ENCODE data around the gene HJURP. TPM values are rescaled to one million over a fixed set of nuclear protein-coding genes. Genes with fewer than 3 reads are reported as not detected.
"Not testable (repeated sequence)": the region's sequence is repeated elsewhere in the genome, so short reads cannot be mapped to it uniquely, and the experiment has no call there.

The HJURP gene
- polyA plus RNA-seq, 1 donor (not counting 4 experiments of a cell fraction or from before 2014, with no cell fraction given): 20.2 TPM

DNA sequence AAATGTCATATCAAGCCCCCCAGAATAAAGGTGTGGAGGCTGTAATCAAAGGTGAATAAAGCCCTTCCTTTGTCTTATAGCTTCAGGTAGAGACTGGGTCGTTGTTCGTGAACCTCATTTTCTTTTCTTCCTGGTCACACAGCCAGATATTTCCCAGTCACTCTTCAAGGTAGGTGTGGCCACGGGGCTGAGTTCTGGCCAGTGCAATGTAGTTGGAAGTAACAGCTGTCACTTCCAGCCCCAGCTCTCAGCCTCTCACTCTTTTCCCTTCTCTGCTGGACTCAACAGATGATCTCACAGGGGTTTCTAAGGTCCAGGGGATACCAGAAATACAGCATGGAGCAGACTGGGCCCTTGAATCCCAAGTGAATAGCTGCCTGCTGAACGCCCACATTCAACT is 47.0 kb upstream of the HJURP start:
- Histone ChIP-seq H3K9ac (ENCODE audit: control insufficient read depth, extremely low read depth, insufficient read depth, low read length) (no peak overlapping the region), H2AFZ (ENCODE audit: control insufficient read depth, low read length) (no peak overlapping the region), H4K20me1 (ENCODE audit: control insufficient read depth, extremely low read depth, insufficient read depth, low read length) (no peaks in the 10 kb centered on the region), H3K4me1 (ENCODE audit: control insufficient read depth, extremely low read depth, insufficient read depth, low read length) (no peaks in the 10 kb centered on the region), H3K36me3 (ENCODE audit: control insufficient read depth in 2 of 2, extremely low read depth in 1 of 2, insufficient read depth in 2 of 2, low read length in 2 of 2) (no peaks in the 10 kb centered on the region), H3K27ac (ENCODE audit: control insufficient read depth, insufficient read depth, low read length) (no peak overlapping the region), H3K4me3 (ENCODE audit: control insufficient read depth in 2 of 3, extremely low read depth in 1 of 3, insufficient read depth in 2 of 3, low read depth in 1 of 3, low read length in 3 of 3) (no peak overlapping the region), H3K4me2 (ENCODE audit: control insufficient read depth, extremely low read depth, insufficient read depth, low read depth, low read length) (no peak overlapping the region), H3K79me2 (ENCODE audit: control insufficient read depth, insufficient read depth, low read length) (no peaks in the 10 kb centered on the region), H3K27me3 (ENCODE audit: control insufficient read depth, extremely low read depth, insufficient read depth, low read length) (peaks cover 14% of the 10 kb centered on the region), H3K9me3 (ENCODE audit: control insufficient read depth, low read depth, low read length) (no peaks in the 10 kb centered on the region), H3K9me1 (ENCODE audit: control insufficient read depth, extremely low read depth, insufficient read depth, low read length) (no peaks in the 10 kb centered on the region)
- dilution Hi-C loops (cut with MboI; ENCODE audit: extremely low pct_ligation_motif_present, low sequenced_read_pairs): no loop called here
- FAIRE-seq (no peak), DNase-seq (ENCODE audit: low read depth, low spot score) (no peak)
- TF ChIP-seq, protein P1, sequence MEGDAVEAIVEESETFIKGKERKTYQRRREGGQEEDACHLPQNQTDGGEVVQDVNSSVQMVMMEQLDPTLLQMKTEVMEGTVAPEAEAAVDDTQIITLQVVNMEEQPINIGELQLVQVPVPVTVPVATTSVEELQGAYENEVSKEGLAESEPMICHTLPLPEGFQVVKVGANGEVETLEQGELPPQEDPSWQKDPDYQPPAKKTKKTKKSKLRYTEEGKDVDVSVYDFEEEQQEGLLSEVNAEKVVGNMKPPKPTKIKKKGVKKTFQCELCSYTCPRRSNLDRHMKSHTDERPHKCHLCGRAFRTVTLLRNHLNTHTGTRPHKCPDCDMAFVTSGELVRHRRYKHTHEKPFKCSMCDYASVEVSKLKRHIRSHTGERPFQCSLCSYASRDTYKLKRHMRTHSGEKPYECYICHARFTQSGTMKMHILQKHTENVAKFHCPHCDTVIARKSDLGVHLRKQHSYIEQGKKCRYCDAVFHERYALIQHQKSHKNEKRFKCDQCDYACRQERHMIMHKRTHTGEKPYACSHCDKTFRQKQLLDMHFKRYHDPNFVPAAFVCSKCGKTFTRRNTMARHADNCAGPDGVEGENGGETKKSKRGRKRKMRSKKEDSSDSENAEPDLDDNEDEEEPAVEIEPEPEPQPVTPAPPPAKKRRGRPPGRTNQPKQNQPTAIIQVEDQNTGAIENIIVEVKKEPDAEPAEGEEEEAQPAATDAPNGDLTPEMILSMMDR (optimal IDR thresholded peaks at IDR 0.05 in 1 of 3, IDR thresholded peaks at IDR 0.05 in 1 of 3, conservative IDR thresholded peaks at IDR 0.05 in 1 of 3; ENCODE audit: extremely low read depth in 1 of 3, insufficient read depth in 2 of 3, low read length in 3 of 3): no peak
- no peak for TF ChIP-seq EZH2 (IDR thresholded peaks at IDR 0.05; ENCODE audit: low read length)

DNA sequence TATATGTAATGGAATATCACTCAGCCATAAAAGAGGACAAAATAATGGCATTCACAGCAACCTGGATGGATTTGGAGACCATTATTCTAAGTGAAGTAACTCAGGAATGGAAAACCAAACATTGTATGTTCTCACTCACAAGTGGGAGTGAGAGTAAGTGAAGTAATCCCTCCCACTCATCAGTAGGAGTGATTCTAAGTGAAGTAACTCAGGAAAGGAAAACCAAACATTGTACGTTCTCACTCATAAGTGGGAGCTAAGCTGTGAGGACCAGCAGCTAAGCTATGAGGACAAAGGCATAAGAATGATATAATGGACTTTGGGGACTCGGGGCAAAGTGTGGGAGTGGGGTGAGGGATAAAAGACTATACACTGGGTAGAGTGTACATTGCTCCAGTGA is 41.9 kb upstream of the HJURP start:
- H3K4me2 ChIP-seq (ENCODE audit: control insufficient read depth, extremely low read depth, insufficient read depth, low read depth, low read length); H3K4me1 ChIP-seq (ENCODE audit: control insufficient read depth, extremely low read depth, insufficient read depth, low read length); H3K9me3 ChIP-seq (ENCODE audit: control insufficient read depth, low read depth, low read length); dilution Hi-C loops (cut with MboI; ENCODE audit: extremely low pct_ligation_motif_present, low sequenced_read_pairs); H2AFZ ChIP-seq (ENCODE audit: control insufficient read depth, low read length); H3K79me2 ChIP-seq (ENCODE audit: control insufficient read depth, insufficient read depth, low read length); H3K27ac ChIP-seq (ENCODE audit: control insufficient read depth, insufficient read depth, low read length); H3K36me3 ChIP-seq (ENCODE audit: control insufficient read depth in 2 of 2, extremely low read depth in 1 of 2, insufficient read depth in 2 of 2, low read length in 2 of 2); H3K9ac ChIP-seq (ENCODE audit: control insufficient read depth, extremely low read depth, insufficient read depth, low read length); H3K4me3 ChIP-seq (ENCODE audit: control insufficient read depth in 2 of 3, extremely low read depth in 1 of 3, insufficient read depth in 2 of 3, low read depth in 1 of 3, low read length in 3 of 3); H4K20me1 ChIP-seq (ENCODE audit: control insufficient read depth, extremely low read depth, insufficient read depth, low read length); FAIRE-seq; H3K9me1 ChIP-seq (ENCODE audit: control insufficient read depth, extremely low read depth, insufficient read depth, low read length); DNase-seq (ENCODE audit: low read depth, low spot score): not testable (repeated sequence)
- H3K27me3 ChIP-seq (ENCODE audit: control insufficient read depth, extremely low read depth, insufficient read depth, low read length): peaks cover 11% of the 10 kb centered on the region

DNA sequence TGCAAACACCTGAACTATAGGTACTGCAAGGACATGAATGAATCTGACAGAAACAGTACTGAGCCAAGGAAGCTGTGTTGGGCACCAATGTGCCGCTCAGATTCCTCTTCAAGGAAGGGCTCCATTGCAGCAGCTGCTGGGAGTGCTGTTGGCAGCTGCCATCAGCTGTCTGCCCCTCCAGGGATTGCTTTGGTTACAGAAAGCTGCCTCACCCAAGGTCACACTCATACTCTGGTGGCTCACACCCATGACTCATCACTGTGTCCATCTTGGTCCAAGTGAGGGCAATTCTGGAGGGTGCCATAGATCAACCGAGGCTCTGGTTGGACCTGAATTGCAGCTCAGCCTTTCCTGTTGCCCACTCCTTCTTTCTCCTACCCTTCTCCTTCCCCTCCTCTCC is 38.5 kb upstream of the HJURP start:
- Histone ChIP-seq H2AFZ (ENCODE audit: control insufficient read depth, low read length) (no peak overlapping the region), H4K20me1 (ENCODE audit: control insufficient read depth, extremely low read depth, insufficient read depth, low read length) (no peaks in the 10 kb centered on the region), H3K9me1 (ENCODE audit: control insufficient read depth, extremely low read depth, insufficient read depth, low read length) (no peaks in the 10 kb centered on the region), H3K4me1 (ENCODE audit: control insufficient read depth, extremely low read depth, insufficient read depth, low read length) (no peaks in the 10 kb centered on the region), H3K27ac (ENCODE audit: control insufficient read depth, insufficient read depth, low read length) (no peak overlapping the region), H3K79me2 (ENCODE audit: control insufficient read depth, insufficient read depth, low read length) (no peaks in the 10 kb centered on the region), H3K9me3 (ENCODE audit: control insufficient read depth, low read depth, low read length) (no peaks in the 10 kb centered on the region), H3K27me3 (ENCODE audit: control insufficient read depth, extremely low read depth, insufficient read depth, low read length) (peaks cover 9% of the 10 kb centered on the region), H3K4me3 (ENCODE audit: control insufficient read depth in 2 of 3, extremely low read depth in 1 of 3, insufficient read depth in 2 of 3, low read depth in 1 of 3, low read length in 3 of 3) (no peak overlapping the region), H3K36me3 (ENCODE audit: control insufficient read depth in 2 of 2, extremely low read depth in 1 of 2, insufficient read depth in 2 of 2, low read length in 2 of 2) (no peaks in the 10 kb centered on the region), H3K4me2 (ENCODE audit: control insufficient read depth, extremely low read depth, insufficient read depth, low read depth, low read length) (no peak overlapping the region), H3K9ac (ENCODE audit: control insufficient read depth, extremely low read depth, insufficient read depth, low read length) (no peak overlapping the region)
- no peak for FAIRE-seq
- dilution Hi-C loops (cut with MboI; ENCODE audit: extremely low pct_ligation_motif_present, low sequenced_read_pairs): no loop called here
- TF ChIP-seq, protein P1 (optimal IDR thresholded peaks at IDR 0.05 in 1 of 3, IDR thresholded peaks at IDR 0.05 in 1 of 3, conservative IDR thresholded peaks at IDR 0.05 in 1 of 3; ENCODE audit: extremely low read depth in 1 of 3, insufficient read depth in 2 of 3, low read length in 3 of 3): no peak
- no peak for TF ChIP-seq EZH2 (IDR thresholded peaks at IDR 0.05; ENCODE audit: low read length)
- no peak for DNase-seq (ENCODE audit: low read depth, low spot score)

Data from keratinocyte (primary cell).